Stimulated activated CD4-positive, alpha-beta T cell treated with anti-CD3 and anti-CD28 coated beads, Interleukin-2, amount 100 ng/mL, for 24 hours (primary cell): ENCODE measurements around the gene LRBA.
"Not testable (repeated sequence)": the region's sequence is repeated elsewhere in the genome, so short reads cannot be mapped to it uniquely, and the experiment has no call there.

Source experiments
- DNase-seq, 2 donors: peaks; one replicate each; pipeline ENCODE4 v3.0.0-alpha.2; 2020

Gene LRBA

DNA sequence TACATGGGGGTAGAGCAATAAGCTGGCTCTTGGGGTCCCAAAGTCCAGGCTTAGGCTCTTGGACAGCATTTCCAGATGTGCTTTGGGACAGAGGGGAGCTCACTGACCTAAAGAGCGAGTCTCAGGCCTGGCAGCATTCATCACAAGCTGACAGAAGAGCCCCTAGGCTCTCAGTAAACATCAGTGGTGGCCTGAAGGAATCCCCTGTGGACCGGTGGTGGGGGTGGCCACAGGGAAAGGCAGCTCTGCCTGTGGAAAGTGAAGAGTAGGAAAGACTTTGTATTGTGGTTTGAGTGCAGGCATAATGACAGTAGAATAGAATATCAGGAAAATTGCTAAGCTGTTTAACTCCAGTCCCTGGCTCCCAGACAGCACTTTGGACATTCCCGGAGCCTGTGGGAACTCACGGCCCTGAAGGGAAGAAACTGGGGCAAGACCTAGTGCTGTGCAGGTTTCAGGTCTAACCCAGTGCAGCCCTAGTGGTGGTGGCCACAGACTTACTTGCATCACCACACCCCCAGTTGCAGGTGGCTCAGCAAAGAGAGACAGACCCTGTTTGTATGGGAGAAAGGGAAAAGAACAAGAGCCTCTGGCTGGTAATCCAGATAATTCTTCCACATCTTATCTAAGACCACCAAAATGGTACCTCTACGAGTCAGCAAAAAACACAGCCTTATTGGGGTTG, 291.2 kb downstream of the LRBA start:
- DNase-seq = no peak

DNA sequence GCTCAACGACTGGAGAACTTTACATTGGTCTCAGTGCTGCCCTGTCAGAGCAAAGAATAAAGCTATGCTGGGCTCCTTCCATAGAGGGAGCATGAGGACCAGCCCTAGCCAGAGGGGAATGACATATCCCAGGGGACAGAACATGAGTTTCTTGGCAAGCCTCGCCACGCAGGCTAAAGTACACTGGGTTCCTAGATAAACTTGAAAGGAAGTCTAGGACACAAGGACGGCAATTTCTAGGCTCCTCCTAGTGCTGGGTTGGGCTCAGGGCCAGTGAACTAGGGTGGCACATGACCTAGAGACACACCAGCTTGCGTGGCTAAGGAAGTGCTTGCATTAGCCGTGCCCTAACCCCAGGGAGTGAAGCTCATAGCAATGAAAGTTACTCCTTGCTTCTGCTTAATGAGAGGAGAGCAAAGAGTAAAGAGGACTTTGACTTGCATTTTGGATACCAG, 292.1 kb downstream of the LRBA start:
- no peak for DNase-seq

DNA sequence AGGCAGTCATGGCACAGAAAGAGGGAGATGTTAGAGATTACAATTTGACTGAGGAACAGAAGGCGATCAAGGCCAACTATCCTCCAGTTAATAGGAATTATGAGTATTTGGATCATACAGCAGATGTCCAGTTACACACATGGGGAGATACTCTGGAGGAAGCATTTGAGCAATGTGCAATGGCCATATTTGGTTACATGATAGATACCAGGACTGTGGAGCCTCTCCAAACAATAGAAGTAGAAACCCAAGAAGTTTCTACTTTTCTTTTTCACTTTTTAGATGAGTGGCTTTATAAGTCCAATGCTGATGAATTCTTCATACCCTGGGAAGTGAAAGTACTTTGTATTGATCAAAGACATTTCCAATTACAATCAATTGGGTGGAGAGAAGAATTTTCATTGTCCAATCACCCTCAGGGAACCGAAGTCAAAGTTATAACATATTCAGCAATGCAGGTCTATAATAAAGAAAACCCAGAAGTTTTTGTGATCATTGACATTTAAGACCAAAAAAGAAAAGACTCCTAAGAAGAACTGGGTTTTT, 294.0 kb downstream of the LRBA start:
- DNase-seq = no peak

DNA sequence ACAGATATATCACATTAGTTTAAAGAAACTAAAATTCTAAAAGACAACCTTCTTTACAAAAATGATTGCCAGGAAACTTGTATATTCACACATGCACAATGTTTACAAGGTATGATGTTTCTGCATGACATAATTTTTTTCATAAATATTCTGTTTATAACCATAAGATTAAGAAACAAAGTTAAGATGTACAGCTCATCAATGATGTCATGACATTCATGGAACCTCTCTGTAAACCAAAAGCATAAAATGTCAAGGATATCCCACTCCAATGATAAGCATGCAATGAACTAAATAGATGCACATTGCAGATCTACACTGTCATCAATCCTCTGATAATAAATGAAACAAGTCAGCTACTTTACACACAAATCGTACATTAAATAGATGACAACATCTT, 297.1 kb downstream of the LRBA start:
- no peak for DNase-seq

DNA sequence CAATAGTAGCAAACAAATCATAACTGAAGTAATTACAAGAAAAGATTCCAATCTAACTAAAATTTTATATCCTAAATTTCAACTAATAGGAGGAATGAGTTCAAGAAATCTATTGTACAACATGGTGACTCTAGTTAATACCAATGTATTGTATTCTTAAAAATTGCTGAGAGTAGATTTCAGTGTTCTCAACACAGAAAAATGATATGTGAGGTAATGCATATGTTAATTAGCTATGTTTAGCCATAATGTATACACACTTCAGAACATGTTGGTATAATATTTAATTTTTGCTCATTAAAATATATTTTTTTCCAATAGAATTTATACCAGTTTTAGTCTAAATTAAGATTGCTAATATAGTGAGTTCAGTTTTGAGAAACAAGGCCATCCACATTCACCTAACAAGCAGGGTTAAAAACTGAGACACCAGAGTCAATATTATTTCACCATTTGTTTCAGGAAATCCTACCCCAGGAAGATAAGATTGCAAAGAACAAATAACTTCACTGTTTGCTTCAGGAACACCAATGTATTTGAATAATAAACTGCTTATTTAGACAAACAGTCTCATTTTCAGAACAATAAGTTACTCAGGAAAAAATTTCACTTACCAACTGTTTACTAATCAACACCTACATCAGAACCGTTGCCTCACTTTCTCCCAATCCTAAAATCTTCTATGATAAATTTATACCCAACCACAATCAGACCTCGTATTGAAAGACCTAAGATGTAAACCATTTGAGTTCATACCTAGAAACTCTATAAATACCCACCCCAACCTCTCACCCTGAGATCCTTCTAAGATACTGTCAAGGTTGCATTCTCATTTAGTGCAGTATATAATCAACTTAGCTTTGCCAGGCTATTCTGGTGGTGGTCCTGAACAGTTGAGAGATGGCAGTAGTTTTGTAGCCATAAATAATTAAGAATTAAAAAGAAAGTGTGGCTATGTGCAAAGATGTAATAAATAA, 300.3 kb downstream of the LRBA start:
- DNase-seq = no peak

DNA sequence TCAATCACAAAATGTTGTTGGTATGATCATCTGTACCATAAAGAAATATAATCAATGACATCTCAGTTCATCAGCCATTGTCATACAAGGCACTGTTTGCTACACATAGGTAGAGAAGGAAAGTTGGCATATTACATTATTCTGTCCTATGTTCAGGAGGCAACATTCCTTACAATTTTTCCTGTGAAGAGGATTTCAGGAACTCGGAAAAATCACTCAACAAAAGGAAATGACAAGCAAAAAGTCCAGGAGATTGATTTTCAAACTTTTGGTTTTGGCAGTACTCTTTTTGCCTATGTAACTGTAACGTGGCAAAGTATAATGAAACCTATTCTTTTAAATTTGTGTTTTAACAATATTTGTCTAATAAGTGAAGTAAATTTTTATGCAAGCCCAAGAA, 301.8 kb downstream of the LRBA start:
- no peak for DNase-seq

DNA sequence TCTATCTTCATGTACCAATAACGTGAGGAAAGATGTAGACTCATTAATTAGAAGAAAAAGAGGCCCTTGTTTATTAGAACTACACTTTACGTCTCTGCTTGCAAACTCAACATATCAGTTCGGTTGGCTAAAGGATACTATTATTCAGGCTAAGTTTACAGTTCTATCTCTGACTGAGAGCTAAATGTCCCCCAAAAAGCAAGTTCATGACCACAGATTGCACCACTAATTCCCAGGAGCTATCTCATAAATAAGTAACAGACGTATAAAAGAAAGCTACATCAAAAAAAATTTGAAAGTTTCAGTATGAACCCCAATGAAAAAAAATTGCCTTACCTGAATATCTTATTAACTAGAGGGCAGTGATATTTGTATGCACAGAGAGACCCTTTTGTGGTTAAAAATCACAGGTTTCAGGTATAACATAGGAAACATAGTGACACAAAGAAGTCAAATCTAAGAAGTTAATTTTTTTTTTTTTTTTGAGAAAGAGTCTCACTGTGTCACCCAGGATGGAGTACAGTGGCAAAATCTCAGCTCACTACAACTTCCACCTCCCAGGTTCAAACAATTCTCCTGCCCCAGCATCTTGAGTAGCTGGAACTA, 304.2 kb downstream of the LRBA start:
- no peak for DNase-seq

DNA sequence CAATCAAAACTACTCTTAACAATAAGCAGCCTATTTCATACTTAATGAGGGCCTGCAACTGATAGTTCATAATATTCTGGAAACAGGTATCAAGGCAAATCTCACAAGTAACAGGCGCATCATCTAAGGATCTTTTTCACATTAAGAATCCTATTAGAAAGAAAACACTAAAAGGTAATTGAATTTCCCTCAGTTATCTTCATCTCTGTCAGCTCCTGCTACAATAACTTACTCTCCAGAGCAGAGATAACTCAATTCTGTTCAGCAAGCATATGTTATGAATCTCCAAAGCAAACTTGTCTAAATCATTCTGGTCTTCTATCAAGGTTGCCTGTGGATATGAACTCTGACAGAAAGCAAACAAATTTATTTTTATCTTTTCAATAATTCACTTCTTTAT, 307.1 kb downstream of the LRBA start:
- no peak for DNase-seq

DNA sequence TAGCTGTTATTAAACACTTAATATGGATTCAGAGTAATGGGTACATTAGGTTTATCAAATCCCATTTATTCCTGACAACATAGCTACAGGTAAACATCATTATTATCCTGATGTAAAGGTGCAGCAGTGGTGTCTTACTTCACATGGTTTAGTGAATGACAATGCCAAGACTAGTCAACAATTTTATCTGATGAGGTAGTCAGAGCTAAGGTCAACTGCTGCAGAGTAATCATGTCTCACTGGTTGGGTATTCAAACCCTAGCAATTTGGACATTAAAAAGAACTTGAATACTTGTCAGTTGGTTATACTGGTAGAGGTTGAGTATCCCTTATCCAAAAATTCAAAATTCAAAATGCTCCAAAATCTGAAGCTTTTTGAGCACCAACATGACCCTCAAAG, 315.5 kb downstream of the LRBA start:
- no peak for DNase-seq

DNA sequence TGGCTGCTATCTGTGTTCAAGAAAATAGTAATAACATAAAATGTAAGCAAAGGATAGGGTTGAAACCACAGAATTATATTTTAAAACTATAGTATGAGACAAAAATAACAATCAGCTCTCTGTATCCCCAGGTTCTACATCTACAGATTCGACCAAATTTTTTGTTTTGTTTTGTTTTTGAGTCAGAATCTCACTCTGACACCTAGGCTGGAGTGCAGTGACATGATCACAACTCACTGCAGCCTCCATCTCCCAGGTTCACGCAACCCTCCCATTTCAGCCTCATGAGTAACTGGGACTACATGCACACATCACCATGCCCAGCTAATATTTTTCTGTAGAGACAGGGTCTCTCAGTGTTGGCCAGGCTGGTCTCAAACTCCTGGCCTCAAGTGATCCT, 319.9 kb downstream of the LRBA start:
- no peak for DNase-seq

DNA sequence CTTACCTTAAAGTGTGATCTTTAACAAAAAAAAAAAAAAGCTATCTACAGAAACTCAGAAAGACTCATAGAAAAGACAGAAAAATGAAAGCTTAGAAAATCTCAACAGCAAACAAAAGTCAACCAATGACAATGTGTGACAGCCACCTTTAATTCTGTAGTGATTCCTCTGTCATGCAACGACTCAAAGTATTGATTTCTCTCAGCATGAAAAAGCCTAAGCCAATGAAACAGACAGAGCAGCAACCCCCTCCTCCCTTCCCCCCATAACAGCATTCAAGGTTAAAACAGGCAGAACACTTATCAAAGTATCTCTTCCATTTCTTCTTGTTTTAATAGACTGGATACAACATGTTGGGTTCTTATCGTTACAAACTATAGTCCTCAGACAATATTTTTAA, 320.6 kb downstream of the LRBA start:
- no peak for DNase-seq

DNA sequence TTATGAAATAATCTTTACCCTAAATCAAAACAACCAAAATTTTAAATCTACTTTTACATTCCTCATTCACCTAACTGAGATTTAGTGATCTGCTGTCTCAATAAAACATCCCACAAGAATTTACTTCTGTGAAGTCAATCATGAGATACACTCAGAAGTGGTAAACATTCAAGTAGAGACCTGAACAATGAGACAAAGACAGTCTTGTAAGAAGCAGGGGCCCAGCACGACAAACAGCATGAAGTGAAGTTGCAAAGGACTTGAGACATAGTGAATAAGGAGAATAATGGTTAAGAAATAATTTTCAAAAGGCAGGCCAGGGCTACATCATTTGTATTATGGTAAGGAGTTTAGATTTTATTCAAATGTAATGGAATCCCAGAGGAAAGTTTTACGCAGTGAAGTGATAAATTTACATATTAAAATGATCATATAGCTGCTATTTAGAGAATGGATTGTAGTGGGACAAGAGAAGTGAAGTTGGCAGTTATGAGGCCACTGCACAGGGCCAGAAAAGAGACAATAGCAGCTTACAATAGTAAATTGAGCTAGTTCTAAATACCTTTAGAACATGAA, 331.2 kb downstream of the LRBA start:
- DNase-seq = no peak

DNA sequence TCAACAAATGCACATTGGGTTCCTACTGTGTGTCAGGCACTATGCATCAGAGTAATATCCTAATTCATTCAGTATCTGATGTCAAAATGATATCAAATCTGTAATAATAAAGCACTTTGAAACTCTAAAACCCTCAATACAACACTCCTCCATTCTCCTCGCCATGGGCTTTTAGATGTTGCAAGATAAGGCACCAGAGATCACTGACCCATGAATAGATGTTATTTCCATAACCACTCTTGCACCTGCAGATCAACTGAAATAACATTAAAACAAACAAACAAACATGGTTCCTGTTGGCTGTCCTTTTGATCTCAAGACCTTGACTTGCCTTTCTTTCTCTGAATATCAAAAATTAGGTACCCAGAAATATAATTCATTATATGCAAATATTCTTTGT, 333.0 kb downstream of the LRBA start:
- DNase-seq = no peak

DNA sequence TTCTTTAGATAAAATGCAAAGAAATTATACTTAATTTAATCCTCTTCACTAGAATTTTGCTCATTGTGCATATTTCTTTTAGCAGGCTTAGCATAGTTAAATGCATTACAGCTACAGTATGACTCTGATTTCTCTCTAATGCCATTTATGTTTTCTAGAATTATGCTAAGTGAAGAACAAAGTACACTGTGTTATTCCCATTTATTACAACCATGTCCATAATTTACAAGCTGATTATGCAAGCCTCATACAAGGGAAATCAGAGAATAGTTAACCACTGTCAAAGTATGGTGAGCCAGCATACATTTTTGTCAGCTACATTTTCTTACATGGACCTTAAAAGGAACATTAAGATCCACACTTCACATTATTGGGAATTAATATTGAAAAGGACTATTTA, 334.0 kb downstream of the LRBA start:
- no peak for DNase-seq

DNA sequence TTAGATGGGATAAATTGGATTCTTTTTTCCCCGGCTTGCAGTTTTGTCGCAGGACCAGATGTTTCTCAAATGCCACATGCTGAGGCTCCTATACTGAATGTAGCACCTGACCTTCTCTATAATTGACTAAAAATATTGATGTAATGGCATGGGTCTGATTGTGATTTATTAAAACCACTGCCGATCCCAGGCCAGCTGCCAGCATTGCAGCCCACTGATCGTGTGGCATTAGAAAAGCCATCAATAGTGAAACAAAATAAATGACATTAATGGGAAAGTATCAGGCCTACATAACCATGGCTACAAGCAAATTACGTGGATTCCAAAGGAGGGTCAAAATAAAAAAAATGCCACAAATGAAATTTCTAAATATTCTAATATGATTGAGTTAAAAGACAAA, 334.4 kb downstream of the LRBA start:
- no peak for DNase-seq

DNA sequence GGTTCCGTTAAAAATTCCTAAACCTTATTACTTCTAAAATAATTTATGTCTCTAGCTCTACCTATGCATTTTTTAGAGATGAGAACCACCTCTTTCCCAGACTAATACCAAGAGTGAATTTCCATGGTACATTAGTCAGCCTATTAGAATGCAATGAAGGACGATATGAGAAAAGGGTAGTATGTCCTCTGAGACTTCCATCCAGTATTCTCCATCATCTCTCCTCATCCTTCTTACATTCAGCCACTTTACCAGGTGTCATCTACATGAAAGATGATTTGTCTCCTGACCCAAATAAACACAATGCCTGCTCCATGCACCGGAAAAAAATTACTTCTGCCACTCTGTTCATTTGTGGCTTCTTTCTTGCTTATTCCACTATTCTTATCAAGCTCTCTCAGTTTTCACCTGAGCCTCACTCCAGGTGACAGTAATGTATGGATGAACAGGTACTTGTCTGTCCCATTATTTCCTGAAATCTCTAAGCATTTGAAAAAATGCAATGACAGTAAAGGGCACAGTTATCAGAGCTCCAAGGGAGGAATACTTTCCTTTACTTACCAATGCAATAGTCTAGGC, 335.2 kb downstream of the LRBA start:
- no peak for DNase-seq

DNA sequence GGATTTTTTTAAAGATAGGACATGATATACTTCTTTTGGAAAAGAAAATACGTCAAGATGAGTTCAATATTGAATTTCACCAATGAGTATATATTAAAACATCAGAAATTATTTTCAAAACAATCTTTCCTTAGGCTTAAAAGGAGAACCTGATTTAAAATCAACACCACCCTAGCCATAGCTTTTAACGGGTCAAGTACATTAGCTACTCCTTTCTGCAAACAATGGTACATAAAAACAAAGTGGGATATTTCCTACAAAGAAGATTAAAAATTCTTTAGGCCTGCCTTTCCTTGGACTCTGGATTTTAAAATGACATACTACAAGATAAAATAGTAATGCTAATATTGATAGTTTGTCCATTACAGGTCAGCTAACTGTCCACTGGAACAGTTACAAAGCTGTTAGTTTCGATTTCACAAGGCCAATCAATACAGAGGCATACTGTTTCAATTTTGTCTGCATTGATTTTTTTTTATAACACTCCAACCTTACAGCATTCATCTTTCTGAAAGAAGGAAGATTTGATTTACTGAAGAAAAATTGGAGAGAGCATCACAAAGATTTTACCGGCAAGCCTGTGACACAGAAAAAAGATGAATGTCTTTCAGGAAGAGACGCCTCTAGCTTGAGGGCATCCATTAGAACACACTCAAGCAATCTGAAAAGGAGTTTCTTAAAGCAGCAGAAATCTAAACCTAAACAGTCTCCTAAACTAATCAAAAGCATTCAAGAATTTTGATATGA, 335.9 kb downstream of the LRBA start:
- DNase-seq = no peak

DNA sequence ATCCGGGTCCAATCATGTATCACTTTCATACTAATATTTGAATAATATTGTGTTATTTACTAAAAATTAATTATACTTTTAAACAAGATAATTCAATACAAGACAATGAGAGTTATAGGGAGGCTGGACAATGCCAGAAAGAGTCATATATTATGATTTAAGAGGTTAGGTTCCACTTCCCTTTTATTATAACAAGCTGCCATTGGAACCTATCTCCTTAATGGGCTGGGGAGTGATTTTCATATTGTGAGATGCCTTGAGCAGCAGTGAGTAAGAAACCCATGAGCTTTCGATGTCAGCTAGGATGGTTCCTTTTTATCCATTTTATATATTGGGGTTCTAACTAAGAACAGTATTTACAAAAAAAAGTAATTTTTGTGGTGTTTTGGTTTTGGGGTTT, 341.3 kb downstream of the LRBA start:
- no peak for DNase-seq

DNA sequence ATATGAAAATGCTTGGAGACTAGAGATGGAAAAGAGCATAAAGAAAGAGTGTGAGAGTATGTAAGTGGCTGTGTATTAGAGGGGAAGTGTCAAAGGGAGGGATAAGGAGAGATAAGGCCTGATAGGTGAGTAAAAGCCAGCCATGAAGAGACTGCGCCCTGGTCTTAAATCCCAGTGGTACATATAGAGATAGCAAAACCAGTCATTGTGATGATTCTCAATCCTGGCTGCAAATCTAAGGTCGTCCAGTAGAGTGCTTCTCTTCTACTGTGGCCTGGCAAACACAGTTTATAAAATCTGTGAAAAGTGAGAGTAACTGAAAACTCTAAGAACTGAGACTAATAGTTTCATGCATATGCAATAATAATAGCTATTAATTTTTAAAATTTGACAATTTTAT, 346.3 kb downstream of the LRBA start:
- no peak for DNase-seq

DNA sequence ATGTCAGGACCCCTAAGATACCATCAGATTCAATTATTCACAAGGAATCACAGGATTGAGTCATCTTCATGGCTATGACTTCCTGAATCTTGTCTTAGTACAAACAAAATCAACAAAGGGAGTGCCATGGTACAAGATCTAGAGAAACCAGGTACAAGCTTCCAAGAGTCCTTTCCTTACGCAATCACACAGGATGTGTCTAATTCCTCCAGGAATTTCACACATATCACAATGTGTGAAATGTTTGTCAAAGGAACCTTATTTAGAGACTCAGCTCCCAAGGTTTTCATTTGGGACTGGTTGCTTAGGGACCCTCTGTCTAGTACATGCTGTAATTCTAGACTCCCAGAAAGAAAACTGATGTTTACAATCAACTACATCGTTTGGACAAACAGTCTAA, 350.1 kb downstream of the LRBA start:
- DNase-seq = no peak

DNA sequence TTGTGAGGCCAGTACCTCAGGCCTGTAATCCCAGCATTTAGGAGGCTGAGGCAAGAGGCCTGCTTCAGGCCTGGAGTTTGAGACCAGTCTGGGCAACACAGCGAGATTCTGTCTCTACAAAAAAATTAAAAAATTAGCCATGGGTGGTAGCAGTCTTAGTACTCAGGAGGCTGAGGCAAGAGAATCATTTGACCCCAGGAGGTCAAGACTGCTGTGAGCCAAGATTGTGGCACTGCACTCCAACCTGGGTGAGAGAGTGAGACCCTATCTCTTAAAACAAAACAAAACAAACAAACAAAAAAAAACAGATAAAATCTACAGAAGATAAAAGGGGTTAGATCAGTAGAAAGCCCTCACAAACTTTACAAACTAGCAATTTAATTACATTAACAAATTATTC, 352.4 kb downstream of the LRBA start:
- no peak for DNase-seq

DNA sequence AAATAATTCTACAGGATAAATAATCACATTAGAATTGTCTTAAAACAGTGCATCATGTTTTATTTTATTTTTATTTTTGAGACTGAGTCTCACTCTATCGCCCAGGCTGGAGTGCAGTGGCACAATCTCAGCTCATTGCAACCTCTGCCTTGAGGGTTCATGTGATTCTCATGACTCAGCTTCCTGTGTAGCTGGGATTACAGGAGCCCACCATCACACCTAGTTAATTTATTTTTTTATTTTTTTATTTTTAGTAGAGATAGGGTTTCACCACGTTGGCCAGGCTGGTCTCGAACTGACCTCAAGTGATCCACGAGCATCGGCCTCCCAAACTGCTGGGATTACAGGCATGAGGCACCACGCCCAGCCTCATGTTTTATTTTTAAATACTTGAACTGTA, 353.5 kb downstream of the LRBA start:
- DNase-seq = not testable (repeated sequence)
